CD1c-positive myeloid dendritic cell (primary cell): ENCODE results near the gene OXT.
A peak's percentile ranks its signal among the peaks of the same experiment; 100 is the strongest.

Experiments
- DNase-seq: peaks from one replicate; pipeline ENCODE4 v3.0.0-alpha.2; 2016; ENCODE audit errors: extremely low spot score

Gene OXT

DNA sequence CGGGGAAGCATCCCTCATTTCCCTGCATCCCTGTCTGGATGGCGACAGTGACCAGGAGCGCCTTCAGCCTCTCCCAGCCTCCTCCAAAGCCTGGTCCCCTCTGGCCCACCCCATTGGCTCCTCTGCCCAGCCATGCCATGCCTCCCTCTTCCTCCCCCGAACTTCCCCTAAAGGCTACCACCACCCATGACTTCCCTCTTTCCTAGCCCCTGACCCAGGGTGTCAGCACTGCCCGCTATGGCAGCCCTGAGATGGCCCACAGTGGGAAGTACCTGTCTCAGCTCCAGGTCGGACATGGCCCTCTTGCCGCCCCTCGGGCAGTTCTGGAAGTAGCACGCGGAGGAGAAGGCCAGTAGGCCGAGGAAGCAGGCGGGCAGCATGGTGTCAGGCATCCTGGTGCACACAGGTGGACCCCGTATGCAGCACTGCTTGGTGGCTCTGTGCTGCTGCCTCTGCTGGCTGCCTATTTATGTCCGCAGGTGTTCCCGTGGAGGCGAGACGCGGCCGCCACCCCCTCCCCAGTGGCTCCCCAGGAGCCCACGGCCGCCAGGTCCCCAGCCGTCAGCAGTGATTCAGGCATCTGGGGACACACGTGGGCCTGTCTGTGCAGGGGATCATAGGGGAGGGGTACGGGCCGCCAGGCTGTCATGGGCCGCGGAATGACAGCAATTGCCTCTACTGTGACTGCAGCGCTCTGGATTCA is 13.0 kb downstream of the OXT start, which contains the start of gene AVP:
Gene AVP (minus strand): TSS at position 442 of the 703 bp plus-strand sequence. CDS start 50 bp downstream, at position 392.
- peak; percentile 20 for DNase-seq

DNA sequence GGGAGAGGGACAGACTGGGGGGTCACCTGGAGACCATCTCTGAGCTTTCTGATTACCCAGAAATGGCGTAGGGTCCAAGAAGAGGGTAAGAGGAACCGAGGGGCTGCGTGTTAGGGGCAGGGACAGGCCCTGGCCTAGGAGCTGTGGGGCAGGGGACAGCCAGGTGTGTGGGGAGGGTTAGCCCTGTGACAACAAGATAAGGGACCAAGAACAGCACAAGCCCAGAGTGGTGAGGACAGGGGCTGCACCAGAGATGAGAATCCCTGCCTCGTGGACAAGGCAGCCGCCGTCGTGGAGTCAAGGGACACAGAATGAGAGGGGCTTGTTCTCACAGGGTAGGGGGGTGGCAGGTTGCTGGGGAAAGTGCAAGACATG is 13.6 kb downstream of the OXT start:
- no peak for DNase-seq

DNA sequence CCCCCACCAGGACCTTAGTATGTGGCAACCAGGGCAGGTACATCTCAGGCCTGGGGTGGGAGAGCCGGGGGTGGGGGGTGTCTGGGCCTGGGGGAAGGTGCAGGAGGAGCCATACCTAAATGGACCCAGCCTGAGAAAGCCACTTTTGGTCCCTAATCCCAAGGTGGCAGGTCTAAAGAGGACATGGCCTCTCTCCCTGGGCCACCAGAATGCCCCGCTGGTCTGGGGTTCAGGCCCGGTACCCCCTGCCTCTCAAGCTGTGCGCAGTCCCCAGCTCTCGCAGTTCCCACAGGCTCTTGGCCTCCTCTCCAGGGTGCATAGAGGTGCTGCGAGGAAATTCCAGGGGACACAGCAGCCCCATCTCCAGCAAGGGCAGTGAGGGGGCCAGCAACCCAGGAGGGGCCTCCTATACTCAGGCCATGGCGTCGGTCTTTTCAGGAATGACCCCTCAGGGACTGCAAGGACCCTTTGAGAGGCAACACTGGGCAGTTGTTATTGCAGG is 14.2 kb downstream of the OXT start:
- no peak for DNase-seq

DNA sequence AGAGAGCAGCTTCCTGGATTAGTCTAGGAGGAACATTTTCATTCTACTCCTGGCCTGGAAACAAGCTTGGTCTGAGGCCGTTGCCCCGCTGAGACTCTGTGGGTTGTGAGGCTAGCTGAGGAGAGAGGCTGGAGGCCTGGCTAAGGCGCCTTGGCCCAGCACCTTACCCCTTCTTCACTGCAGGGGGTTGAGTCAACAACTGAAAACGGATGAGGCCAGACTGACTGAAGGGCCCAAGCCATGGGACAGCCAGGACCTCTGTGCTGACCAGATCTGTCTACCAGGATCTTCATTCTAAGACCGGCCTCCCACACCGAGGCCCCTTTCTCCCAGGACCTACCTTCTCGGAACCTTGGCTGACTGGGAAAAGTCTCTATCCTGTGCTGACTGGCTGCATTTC is 16.6 kb downstream of the OXT start:
- no peak for DNase-seq

DNA sequence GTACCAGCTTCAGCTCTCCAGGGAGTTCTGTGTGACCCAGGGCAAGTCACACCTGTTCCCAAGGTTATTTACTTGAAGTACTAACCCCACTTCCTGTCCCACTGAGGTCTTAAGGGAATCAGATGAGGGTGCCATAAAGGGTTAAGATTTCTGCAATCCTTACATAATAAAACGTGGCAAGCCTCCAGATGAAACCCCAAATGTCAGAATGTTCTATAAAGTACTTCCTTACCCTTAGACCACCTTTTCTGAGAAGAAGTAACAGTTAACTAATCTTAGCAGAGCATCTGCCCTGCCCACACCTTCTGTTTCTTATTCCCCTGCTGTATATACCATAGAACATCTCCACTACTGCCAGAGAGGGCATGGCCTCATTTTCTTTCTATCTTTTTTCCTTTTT is 19.1 kb downstream of the OXT start:
- no peak for DNase-seq

DNA sequence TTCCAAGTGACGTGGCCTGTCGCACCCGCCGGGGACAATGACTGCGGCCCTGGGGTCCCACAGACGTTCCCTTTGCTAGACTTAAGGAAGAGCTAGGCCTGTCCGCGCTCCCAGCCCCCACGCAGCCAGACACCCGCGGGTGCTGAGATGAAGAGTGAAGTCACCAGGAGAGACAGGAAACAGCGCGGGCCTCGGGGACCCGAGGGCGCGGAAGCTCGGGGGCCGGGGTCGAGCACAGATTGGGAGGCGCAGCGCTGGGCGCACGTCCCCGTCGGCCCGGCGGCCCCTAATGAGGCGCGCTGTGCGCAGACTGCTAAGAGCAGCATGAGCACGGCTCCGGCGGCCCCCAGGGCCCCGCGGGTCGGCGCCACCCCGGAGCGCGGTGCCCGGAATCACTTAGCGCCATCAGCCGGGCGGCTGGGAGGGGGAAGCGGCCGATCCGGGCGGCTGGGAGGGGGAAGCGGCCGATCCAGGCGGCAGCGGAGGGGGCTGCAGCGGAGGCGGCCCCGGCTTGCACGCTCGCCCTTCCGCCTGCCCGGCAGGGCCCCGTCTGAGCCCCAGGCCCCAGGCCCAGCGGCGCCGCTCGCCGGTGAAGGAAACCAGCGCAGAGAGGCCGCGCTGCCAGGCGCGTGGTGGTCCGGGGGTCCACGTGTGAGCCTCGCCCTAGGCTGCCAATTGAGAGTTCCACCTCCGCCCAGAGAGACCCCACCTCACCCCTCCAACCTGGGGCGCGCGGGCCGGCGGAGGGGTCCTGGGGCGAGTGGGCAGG is 21.4 kb downstream of the OXT start:
- no peak for DNase-seq

DNA sequence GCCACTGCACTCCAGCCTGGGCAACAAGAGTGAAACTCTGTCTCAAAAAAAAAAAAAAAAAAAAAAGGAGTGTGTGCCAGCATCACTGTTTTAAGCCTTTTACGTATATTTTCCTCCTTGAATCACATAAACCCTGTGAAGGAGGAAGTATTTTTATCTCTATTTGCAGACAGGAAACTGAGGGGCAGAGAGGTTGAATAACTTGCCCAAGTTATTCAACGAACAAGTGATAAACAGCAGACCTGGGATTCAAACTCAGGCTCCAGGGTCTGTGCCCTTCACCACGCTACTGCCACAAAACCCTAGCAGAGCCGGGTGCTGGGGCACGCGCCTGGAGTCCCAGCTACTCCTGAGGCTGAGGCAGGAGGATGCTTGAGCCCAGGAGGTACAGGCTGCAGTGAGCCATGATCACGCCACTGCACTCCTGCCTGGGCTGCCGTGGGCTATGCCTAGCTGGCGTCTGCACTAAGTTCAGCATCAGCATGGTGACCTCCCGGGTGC is 22.5 kb downstream of the OXT start:
- DNase-seq: no peak

DNA sequence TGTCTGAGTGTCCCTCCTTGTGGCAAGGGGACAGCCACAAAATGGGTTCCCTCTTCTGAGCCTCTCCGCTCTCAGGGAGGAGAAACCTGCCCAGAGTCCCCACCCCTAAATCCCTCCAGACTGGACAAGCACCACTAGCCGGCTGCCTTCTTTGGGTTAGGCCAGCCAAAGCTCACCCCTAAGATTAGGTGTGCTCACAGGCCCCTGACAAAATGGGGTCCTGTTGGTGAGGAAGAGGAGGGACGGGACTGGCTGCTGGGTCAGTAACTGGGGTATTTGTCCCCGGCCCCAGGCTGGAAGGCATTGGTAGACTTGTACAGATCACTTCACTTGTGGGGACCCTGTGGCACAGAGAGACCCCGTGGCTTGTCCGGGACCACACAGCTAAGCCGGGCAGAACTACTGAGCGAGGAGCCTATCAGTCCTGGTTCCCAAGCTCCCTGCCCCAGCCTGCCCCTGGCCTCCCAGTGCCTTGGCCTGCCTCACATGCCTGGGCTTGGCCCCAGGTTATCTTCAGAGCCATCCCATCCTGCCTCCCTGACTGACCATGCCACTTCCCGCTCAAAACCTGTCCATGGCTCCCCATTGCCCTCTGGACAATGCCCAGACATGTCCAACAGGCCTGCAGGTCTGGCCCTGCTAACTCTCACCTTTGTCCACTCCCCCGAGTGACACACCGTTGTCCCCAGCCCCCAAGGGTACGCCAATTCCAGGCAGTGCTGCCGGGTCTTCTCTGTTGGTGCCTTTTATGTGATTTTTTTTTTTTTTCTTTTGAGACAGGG is 23.6 kb downstream of the OXT start:
- DNase-seq: no peak

DNA sequence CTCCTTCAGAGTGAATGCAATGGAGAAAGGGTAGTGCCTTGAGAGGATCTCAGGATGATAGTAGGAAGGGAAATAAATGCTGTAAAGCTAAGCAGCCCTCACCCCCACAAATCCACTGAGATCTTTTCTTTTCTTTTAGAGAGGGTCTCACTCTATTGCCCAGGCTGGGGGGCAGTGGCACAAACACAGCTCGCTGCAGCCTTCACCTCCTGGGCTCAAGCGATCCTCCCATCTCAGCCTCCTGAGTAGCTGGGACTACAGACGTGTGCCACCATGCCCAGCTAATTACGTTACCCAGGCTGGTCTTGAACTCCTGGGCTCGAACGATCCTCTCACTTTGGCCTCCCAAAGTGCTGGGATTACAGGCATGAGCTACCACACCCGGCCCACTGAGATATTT is 29.1 kb downstream of the OXT start:
- no peak for DNase-seq

DNA sequence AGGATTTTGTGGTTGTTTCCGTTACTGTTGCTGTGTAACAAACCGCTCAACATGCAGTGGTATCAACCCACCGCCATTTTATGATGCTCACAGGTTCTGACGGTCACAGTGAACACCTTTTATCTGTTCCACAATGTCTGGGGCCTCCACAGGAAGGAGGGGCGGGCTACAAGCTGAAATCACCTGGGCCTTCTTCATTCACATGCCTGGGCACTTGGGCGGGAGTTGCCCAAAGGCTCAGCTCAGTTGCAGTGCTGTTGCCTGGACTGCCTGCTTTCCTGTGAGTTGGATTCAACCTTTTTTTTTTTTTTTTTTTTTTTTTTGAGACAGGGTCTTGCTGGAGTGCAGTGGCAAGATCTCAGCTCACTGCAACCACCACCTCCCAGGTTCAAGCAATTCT is 29.8 kb downstream of the OXT start:
- DNase-seq: no peak

DNA sequence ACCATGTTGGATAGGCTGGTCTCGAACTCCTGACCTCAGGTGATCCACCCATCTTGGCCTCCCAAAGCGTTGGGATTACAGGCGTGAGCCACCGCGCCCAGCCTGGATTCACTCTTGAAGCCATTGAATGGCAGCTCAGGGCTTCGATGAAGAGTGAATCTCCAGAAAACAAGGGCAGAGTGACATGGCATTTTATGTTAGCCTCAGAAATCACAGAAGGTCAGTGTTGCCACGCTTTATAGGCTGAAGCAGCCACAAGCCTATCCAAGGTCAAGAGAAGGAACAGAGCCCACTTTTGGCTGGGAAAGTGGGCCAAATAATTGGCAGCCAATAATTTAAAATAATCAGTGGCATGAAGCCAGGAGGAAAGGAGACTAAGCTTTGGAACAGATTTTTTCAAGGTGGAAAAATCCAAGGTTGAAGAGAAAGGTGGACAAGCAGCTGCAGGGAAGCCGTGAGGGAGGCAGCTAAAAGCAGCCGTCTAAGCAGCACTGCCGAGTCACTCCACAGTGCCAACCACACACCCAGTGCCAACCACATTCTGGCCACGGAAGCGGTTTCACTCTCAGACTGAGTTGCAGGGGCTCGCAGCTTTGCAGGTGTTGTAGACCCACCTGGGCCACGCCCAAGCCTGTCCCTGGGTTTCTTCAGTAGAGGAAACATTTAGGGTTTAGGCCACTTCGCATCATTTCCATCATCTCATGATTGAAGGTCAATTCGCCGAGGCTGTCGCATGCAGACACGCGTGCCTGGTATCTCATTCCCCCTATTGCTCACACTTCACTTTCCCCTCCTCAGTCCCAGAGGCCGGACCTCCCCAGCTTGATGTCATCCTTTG is 30.5 kb downstream of the OXT start:
- DNase-seq: no peak

DNA sequence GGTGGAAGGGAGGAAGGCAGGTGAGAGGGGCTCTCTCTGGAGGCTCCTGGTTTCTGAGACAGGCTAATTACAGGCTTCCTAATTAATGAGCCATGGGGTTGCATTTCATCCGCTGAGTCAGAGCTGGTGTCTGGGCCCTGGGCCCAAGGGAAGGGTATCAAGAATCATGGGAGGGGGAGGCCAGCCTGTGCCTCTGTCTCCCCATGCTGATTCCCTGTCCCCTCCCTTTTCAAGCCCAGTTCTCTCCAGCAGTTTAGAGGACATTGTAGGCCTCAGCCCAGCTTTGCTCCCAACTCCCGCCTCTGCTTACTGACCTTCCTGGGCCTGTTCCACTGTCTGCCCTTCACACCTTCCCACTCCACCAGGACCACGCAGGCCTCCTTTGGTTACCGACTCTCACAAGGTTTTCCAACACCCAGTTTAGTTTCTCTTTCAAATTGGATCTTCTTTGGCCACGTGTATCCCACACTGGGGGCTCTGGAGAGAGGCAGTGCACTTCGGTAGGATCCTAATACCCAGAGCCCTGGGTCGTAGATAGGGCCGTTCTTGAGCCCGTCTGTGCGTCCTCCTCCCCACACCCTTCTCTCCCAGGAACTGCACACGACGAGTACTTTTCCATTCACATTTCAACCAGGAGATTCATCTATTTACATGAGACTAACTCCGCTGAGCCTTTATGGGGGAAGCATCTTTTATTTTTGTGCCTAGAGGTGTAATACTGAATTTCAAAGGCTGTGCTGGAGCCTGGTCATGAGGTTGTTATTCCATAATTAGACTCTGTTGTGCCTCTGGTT is 31.4 kb downstream of the OXT start:
- DNase-seq: no peak

DNA sequence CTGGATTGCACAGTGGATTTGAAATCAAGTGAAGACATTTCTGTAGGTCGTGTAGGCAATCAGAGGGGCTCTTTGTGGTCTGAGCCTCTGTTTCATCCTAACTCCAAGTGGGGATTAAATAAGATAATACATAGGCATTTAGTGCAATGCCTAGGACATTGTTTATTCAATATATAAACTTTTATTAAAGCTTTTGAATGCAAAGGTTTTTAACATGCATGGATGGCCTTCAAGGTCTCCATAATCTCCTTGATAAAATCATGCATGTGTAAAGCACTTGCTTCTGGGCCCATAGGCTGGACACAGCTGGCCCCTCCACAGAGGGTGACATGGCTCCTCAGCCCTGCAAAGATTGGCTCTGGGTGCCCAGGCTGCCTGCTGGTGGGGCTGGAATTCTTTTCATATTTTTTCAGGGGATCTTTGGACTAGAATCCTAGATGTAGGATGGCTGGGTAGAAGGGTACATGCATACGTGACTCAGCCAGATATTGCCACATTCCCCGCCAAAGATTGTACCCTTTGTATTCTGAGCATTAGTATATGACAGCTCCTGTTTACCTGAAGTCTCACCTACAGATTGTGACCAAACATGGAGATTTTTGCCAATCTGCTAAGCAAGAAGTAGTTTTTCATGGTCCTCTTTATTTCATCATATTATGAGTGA is 32.1 kb downstream of the OXT start:
- no peak for DNase-seq

DNA sequence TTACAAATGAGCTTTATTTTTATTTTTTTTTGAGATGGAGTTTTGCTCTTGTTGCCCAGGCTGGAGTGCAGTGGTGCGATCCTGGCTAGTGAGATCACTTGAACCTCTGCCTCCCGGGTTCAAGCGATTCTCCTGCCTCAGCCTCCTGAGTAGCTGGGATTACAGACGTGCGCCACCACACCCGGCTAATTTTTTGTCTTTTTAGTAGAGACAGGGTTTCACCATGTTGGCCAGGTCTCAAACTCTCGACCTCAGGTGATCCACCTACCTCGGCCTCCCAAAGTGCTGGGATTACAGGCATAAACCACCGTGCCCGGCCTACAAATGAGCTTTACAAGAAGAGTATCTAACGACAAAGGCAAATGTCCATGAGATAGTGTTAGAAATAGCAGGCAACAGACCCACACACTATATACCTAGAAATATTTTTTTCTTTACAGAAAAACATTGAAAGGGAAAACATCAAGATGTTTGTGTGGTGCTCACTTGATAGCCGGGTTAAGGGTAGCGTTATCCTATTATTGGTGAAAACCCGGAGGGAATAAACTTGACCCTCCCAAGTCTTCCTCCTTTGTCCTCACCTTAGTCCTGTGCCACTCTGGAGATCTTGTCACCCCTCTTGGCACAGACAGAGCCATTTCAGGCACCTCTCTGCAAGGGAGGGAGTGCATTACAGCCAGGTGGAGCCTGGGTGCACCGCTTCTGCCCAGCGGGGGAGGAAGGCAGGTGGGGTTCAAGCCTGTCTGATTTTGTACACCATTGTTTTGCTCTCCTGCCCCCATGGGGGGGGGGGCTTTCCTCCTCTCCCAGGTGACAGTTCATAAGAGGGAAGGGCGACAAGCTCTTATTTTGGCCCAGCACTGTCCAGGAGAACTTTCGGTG is 34.1 kb downstream of the OXT start:
- DNase-seq: no peak

DNA sequence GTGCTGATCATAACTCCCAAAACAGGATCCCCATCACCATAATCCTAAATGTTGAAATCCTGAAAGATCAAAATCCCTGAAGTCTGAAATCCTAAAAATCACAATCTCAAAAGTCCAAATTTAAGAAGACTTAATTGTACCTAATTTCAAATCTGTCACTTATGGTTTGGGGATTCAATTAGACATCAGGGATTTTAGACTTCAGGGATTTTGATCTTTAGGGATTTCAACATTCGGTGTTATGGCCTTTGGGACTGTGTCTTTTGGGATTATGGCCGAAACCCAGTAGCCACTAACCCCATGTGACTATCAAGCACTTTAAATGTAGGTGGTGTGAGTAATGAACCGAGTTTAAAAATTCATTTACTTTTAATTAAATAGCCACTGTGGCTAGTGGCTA is 34.8 kb downstream of the OXT start:
- no peak for DNase-seq

DNA sequence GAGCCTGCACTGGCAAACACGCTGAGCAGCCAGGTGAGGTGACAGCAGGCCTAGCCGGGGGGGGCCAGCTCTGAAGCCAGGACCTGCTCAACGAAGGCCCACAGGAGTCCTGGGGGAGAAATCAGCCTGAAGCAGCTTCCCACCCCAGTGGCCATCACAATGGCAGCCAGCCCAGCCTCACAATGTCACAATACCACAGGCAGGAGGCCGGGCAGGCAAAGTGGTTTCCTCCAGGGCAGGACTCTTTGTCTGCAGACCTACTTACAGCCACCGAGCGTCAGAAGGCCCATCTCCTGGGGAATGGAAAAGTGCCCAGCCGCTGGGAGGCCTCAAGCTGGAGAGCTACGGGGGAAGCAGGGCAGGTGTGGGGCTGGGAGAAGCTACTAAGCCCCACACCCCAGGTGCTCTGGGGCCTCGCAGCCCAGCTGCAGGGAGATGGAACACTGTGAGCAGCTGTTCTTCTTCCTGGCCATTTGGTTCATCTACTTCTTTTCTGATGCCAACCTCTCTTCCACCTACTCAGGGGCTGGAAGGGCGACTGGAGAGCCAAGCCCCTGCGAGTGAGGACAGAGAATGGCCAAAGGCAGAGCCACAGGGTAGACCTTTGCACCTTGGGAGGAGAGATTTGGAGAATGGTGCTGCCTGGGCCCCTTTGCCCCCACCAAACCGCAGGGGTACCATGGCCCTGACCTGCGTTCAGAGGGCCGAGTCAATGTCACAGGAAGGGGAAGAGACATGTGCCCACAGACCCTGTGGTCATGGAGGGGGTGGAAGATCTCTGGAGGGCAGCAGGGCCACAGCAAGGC is 35.4 kb downstream of the OXT start:
- no peak for DNase-seq

DNA sequence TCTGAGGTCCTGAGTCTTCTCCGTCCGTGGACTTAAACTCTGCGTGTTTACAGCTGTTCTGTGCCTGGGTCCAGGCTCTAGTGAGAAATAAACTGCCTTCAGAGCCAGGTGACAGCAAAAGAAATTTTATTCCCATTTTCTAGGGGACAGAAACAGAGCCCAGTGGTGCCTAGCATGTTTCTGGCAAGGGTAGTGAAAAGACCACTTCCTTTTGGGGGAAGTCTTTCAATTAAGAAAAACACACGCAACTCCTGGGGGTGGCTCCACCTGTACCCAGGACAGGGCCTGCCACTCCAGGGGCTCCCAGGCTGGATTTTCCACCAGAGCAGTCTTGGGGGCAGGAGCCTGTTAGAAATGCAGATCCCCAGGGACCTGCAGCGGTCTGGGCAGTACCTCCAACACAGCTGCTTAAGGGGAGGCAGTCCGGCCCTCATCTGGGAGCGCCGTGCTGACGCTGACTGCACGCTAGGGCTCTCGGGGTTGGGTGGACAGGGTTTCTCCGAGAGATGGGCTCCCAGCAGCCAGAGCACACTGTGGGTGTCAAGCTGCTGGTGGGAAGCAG is 36.1 kb downstream of the OXT start:
- no peak for DNase-seq
